Endothelial cell of umbilical vein (primary cell): ENCODE results near the gene CLCN3. TPM values are rescaled to one million over a fixed set of nuclear protein-coding genes. Genes with fewer than 3 reads are reported as not detected.

Experiments used
- BruUV-seq: library from RNA; stranded (reverse); fragments of 400-500 nt; replicated peaks from 2 replicates; lab custom pipeline; 2021; lab: Mats Ljungman, UMichigan
- CTCF ChIA-PET: fragments of 300-600, 350-600 bp; sonication (Branson Sonifier 250); formaldehyde crosslinking; loops from one replicate; lab custom pipeline; 2021; ENCODE audit warnings: antibody characterized with exemption, inconsistent platforms; lab: Charles Lee
- POLR2A ChIA-PET: fragments of 300-600, 350-600 bp; sonication (Branson Sonifier 250); formaldehyde crosslinking; loops from one replicate; lab custom pipeline; 2021; ENCODE audit warnings: antibody characterized with exemption, inconsistent platforms; lab: Charles Lee
- DNase-seq: peaks from one replicate; pipeline ENCODE4 v3.0.0-alpha.2; 2011; ENCODE audit warnings: low read depth, low spot score
- FAIRE-seq: peaks from 2 replicates; lab custom pipeline; 2011; peaks lifted over from hg19 to GRCh38; lab: Jason Lieb, UNC
- H2AFZ ChIP-seq: 2 replicates; pipeline ENCODE4 v1.6.0; 2012; ENCODE audit warnings: low read depth, low read length, control low read depth, inconsistent platforms
- H3K27ac ChIP-seq: 2 replicates; pipeline ENCODE4 v1.5.1; 2011; ENCODE audit warnings: low read depth, mild to moderate bottlenecking, control low read depth, low read length, moderate library complexity; ENCODE audit not compliant: insufficient read depth
- H3K27me3 ChIP-seq, 2 experiments: 2 replicates each; pipeline versions ENCODE4 v1.6.0 to v1.6.1; 2011; ENCODE audit warnings: low read length in 2 of 2, mixed read lengths in 1 of 2; ENCODE audit not compliant: control insufficient read depth in 2 of 2, insufficient read depth in 2 of 2
- H3K36me3 ChIP-seq, 2 experiments: 2 replicates in 1 of 2; 3 replicates in 1 of 2; pipeline ENCODE4 v1.5.1; 2011; ENCODE audit warnings: low read length in 2 of 2, mild to moderate bottlenecking in 1 of 2, moderate library complexity in 1 of 2; ENCODE audit not compliant: control insufficient read depth in 2 of 2, insufficient read depth in 2 of 2; ENCODE audit errors: extremely low read depth in 1 of 2
- H3K4me1 ChIP-seq: 3 replicates; pipeline ENCODE4 v1.5.1; 2011; ENCODE audit warnings: mild to moderate bottlenecking, low read length; ENCODE audit not compliant: control insufficient read depth, insufficient read depth; ENCODE audit errors: extremely low read depth
- H3K4me2 ChIP-seq: 2 replicates; pipeline ENCODE4 v1.6.1; 2011; ENCODE audit warnings: low read length, control low read depth, mixed read lengths; ENCODE audit not compliant: insufficient read depth
- H3K4me3 ChIP-seq, 3 experiments: fragments of 200-600 bp in 1 of 3; sonication (generic), shearing (Covaris generic) in 1 of 3; replicated peaks in 1 of 3; 2 replicates each; pipeline ENCODE4 v1.5.1; 2011 to 2016; ENCODE audit warnings: control low read depth in 3 of 3, low read length in 3 of 3, mild to moderate bottlenecking in 2 of 3, inconsistent platforms in 1 of 3, low read depth in 1 of 3, moderate library complexity in 1 of 3; ENCODE audit not compliant: insufficient read depth in 1 of 3
- H3K79me2 ChIP-seq: 2 replicates; pipeline ENCODE4 v1.6.0; 2012; ENCODE audit warnings: low read length, inconsistent platforms; ENCODE audit not compliant: control insufficient read depth, insufficient read depth
- H3K9ac ChIP-seq: replicated peaks from 2 replicates; pipeline ENCODE3; 2011; ENCODE audit warnings: low read length, control low read depth; ENCODE audit not compliant: insufficient read depth; ENCODE audit errors: extremely low read depth
- H3K9me1 ChIP-seq: replicated peaks from 3 replicates; pipeline ENCODE4 v1.6.0; 2011; ENCODE audit warnings: mild to moderate bottlenecking, low read length; ENCODE audit not compliant: control insufficient read depth, insufficient read depth; ENCODE audit errors: extremely low read depth
- H3K9me3 ChIP-seq: replicated peaks from 2 replicates; pipeline ENCODE4 v1.5.1; 2012; ENCODE audit warnings: low read length, inconsistent platforms; ENCODE audit not compliant: control insufficient read depth, insufficient read depth
- H4K20me1 ChIP-seq: replicated peaks from 2 replicates; pipeline ENCODE3; 2011; ENCODE audit warnings: mild to moderate bottlenecking, low read length; ENCODE audit not compliant: control insufficient read depth, insufficient read depth; ENCODE audit errors: extremely low read depth
- EZH2 ChIP-seq: IDR thresholded peaks from 2 replicates; pipeline ENCODE4 v1.6.1; 2012; ENCODE audit warnings: borderline replicate concordance, low read depth, mild to moderate bottlenecking, moderate library complexity, low read length, inconsistent platforms; ENCODE audit not compliant: severe bottlenecking
- FOS ChIP-seq: IDR thresholded peaks from 2 replicates; pipeline ENCODE4 v1.6.1; 2011; ENCODE audit warnings: mild to moderate bottlenecking, low read length, moderate library complexity, borderline replicate concordance; ENCODE audit not compliant: insufficient read depth
- GATA2 ChIP-seq: IDR thresholded peaks from 2 replicates; pipeline ENCODE4 v1.7.0; 2011; ENCODE audit warnings: low read depth, mild to moderate bottlenecking, moderate library complexity, mixed read lengths, low read length; ENCODE audit not compliant: insufficient read length, insufficient read depth
- JUN ChIP-seq: IDR thresholded peaks from 2 replicates; pipeline ENCODE4 v1.6.1; 2011; ENCODE audit warnings: borderline replicate concordance, low read depth; ENCODE audit not compliant: insufficient read length, insufficient read depth
- MAX ChIP-seq: IDR thresholded peaks from 2 replicates; pipeline ENCODE4 v1.6.1; 2011; ENCODE audit not compliant: insufficient read depth, insufficient read length
- POLR2A ChIP-seq: IDR thresholded peaks from 2 replicates; pipeline ENCODE4 v1.6.1; 2012; ENCODE audit warnings: low read depth, mild to moderate bottlenecking, control low read depth, low read length
- POLR2AphosphoS5 ChIP-seq: IDR thresholded peaks from 2 replicates; pipeline ENCODE4 v1.6.1; 2012; ENCODE audit warnings: low read depth, mild to moderate bottlenecking, control low read depth, low read length, moderate library complexity; ENCODE audit not compliant: insufficient read depth
- dilution Hi-C: fragments of 300-500 bp; cut with MboI; formaldehyde crosslinking; loops from one replicate; pipeline ENCODE4 v1.15.0; 2019; ENCODE audit warnings: low sequenced_read_pairs; ENCODE audit not compliant: extremely low pct_ligation_motif_present
- intact Hi-C: fragments of 100-400 bp; cut with micrococcal nuclease; formaldehyde crosslinking; loops from one replicate; pipeline ENCODE4 v1.10.0; 2022
- polyA plus RNA-seq, 4 experiments: library from polyadenylated mRNA; depleted of rRNA in 3 of 4; stranded (reverse) in 3 of 4; unstranded in 1 of 4; fragments of >200 nt; gene quantifications; 2 replicates each; pipeline versions ENCODE4 v1.2.1 to v1.2.3, GENCODE V29; 2011 to 2012; ENCODE audit warnings: missing spikeins in 1 of 4
- total RNA-seq: library from RNA; stranded (reverse); gene quantifications from 2 replicates; pipeline ENCODE4 v1.2.3, GENCODE V29; 2021
- TF ChIP-seq, protein P1 (sequence below), 2 donors: IDR thresholded peaks; 1 replicate in 1 of 2; 2 replicates in 1 of 2; pipeline ENCODE4 v1.5.1; 2011; ENCODE audit warnings: low read length in 2 of 2, mild to moderate bottlenecking in 2 of 2, moderate library complexity in 2 of 2, control low read depth in 1 of 2, inconsistent platforms in 1 of 2, low read depth in 1 of 2; ENCODE audit not compliant: insufficient read depth in 1 of 2; ENCODE audit errors: extremely low read depth in 1 of 2

Gene CLCN3
- total and polyA plus RNA-seq, 2 donors (not counting 3 experiments of a cell fraction or from before 2014, with no cell fraction given), result 16.5 to 51.4 TPM

GRCh38 chr4:169628579-169628978 is 8.2 kb downstream of the CLCN3 start:
- Histone ChIP-seq H4K20me1 (peaks cover 4% of the 10 kb centered on the region), H3K9ac (no peak overlapping the region), H3K4me2 (no peak overlapping the region), H3K79me2 (peaks cover 47% of the 10 kb centered on the region), H3K9me1 (no peaks in the 10 kb centered on the region), H3K9me3 (no peaks in the 10 kb centered on the region), H3K4me1 (peaks cover 9% of the 10 kb centered on the region), H3K27ac (no peak overlapping the region), H3K27me3 (no peaks in the 10 kb centered on the region), H3K36me3 (no peaks in the 10 kb centered on the region), H2AFZ (no peak overlapping the region), H3K4me3 (no peak overlapping the region)
- ChIA-PET POLR2A (no interaction called here), CTCF (interaction anchor here (1.3 kb wide), 1 partner anchor 15 kb away, joined by 4 read pairs; no protein-coding TSS in a partner anchor)
- no TSS peak for BruUV-seq
- DNase-seq (no peak), FAIRE-seq (no peak)
- TF ChIP-seq EZH2 (no peak), JUN (no peak), POLR2AphosphoS5 (no peak), MAX (no peak), POLR2A (no peak), GATA2 (no peak), FOS (no peak)
- TF ChIP-seq, protein P1, sequence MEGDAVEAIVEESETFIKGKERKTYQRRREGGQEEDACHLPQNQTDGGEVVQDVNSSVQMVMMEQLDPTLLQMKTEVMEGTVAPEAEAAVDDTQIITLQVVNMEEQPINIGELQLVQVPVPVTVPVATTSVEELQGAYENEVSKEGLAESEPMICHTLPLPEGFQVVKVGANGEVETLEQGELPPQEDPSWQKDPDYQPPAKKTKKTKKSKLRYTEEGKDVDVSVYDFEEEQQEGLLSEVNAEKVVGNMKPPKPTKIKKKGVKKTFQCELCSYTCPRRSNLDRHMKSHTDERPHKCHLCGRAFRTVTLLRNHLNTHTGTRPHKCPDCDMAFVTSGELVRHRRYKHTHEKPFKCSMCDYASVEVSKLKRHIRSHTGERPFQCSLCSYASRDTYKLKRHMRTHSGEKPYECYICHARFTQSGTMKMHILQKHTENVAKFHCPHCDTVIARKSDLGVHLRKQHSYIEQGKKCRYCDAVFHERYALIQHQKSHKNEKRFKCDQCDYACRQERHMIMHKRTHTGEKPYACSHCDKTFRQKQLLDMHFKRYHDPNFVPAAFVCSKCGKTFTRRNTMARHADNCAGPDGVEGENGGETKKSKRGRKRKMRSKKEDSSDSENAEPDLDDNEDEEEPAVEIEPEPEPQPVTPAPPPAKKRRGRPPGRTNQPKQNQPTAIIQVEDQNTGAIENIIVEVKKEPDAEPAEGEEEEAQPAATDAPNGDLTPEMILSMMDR (IDR thresholded peaks at IDR 0.05; ENCODE audit: extremely low read depth in 1 of 2, insufficient read depth in 1 of 2, low read depth in 1 of 2, low read length in 2 of 2), result no peak
- dilution Hi-C loops (no loop called here), intact Hi-C loops (no loop called here)
